ENCODE results near the gene TWIST1.

TWIST1 gene

DNA sequence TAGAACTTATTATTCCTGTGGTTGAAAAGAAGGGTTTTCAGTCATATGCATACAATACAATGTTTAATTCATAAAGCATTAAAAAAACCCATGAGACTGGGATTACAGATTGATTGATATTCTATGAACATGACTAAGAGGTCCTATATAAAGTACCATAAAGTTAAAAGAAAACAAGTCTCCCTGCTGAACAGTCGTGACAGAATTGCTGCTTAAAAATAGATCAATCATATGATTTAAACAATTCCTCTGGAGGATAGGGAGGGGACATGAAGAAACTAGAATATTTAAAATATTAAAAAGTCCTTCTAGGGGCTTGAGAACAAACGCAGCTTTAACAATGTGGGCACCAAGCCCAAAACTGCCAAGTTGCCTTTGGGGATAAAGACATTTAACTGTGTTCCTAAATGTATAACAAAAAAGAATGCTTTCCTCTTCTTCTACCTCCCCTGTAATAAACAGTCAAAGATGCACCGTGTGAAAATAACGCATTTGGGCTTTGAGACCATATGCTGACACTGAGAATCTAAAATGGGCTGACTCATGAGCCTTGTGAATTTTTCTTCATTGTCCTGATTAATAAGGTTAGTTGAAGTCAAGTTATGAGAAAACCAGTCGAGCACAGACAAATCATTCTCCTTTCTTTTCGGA, 25.8 kb downstream of the TWIST1 start:
- Histone ChIP-seq H3K36me3 (ENCODE audit: insufficient read depth, low read length) (no peaks in the 10 kb centered on the region), H3K27ac (ENCODE audit: low read depth, low read length, poor library complexity, severe bottlenecking) (no peak overlapping the region), H3K9ac (ENCODE audit: low read length) (no peak overlapping the region), H4K20me1 (ENCODE audit: insufficient read depth, low read length) (no peaks in the 10 kb centered on the region), H3K27me3 (ENCODE audit: insufficient read depth, low read length) (no peaks in the 10 kb centered on the region), H3K79me2 (ENCODE audit: insufficient read depth, low read length) (no peaks in the 10 kb centered on the region), H3K9me3 (ENCODE audit: low read length) (no peaks in the 10 kb centered on the region), H2AFZ (ENCODE audit: low read length) (no peak overlapping the region), H3F3A (ENCODE audit: insufficient read depth, low read length) (no peaks in the 10 kb centered on the region), H3K4me1 (ENCODE audit: insufficient read depth, low read length, severe bottlenecking) (no peaks in the 10 kb centered on the region), H3K9me2 (ENCODE audit: low read depth, low read length) (no peaks in the 10 kb centered on the region), H3K4me3 (ENCODE audit: low read depth, low read length, poor library complexity, severe bottlenecking) (no peak overlapping the region), H3K4me2 (ENCODE audit: low read length) (no peak overlapping the region)
- TF ChIP-seq EZH2 (IDR thresholded peaks at IDR 0.05; ENCODE audit: borderline replicate concordance, low read length) (no peak), CTCF (IDR thresholded peaks at IDR 0.05; ENCODE audit: low read length) (no peak)

DNA sequence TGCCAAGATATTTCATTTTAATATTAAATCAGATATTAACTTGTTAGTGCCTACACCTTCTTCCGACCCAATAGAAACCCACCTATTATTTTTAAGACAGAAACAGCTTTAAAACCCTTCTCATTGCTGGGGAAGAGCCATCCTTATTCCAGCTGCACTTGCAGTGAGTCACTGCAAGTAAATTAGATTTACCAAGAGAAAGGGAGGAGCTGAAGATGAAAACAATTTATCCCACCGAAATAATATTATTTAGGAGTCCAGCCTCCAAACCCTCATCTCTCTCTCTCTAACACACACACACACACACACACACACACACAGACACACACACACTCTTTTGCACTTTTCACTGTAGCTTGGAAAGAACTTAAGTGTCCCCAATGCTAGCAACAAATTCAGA, 26.9 kb downstream of the TWIST1 start:
- no peaks in the 10 kb centered on the region for H4K20me1 ChIP-seq (ENCODE audit: insufficient read depth, low read length)
- no peak overlapping the region for H2AFZ ChIP-seq (ENCODE audit: low read length)
- H3K9ac ChIP-seq (ENCODE audit: low read length) = no peak overlapping the region
- no peak overlapping the region for H3K4me2 ChIP-seq (ENCODE audit: low read length)
- no peaks in the 10 kb centered on the region for H3K27me3 ChIP-seq (ENCODE audit: insufficient read depth, low read length)
- H3K36me3 ChIP-seq (ENCODE audit: insufficient read depth, low read length) = no peaks in the 10 kb centered on the region
- H3K9me2 ChIP-seq (ENCODE audit: low read depth, low read length) = no peaks in the 10 kb centered on the region
- H3K4me1 ChIP-seq (ENCODE audit: insufficient read depth, low read length, severe bottlenecking) = no peaks in the 10 kb centered on the region
- no peaks in the 10 kb centered on the region for H3K9me3 ChIP-seq (ENCODE audit: low read length)
- H3K27ac ChIP-seq (ENCODE audit: low read depth, low read length, poor library complexity, severe bottlenecking) = no peak overlapping the region
- H3K79me2 ChIP-seq (ENCODE audit: insufficient read depth, low read length) = no peaks in the 10 kb centered on the region
- TF ChIP-seq CTCF (IDR thresholded peaks at IDR 0.05; ENCODE audit: low read length) (no peak), EZH2 (IDR thresholded peaks at IDR 0.05; ENCODE audit: borderline replicate concordance, low read length) (no peak)
- H3K4me3 ChIP-seq (ENCODE audit: low read depth, low read length, poor library complexity, severe bottlenecking) = no peak overlapping the region
- H3F3A ChIP-seq (ENCODE audit: insufficient read depth, low read length) = no peaks in the 10 kb centered on the region

DNA sequence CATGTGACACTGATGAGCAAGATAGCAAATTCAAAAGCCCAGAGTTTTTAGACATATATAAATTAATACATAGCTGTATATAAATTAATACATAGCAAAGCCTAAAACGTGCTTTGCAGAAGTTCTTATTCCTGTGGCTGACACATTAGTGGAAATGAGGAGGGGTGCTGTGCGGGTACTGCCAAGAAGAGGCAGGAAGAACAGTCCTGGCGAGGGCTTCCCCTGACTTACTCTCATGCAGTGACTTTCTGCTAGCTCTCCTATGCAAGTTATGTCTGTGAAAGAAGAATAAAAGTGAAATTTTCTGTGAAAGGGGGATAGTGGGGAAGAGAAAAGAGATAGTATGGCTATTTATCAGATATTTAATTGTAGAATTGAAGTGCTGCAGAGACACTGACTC, 27.6 kb downstream of the TWIST1 start:
- no peak overlapping the region for H3K27ac ChIP-seq (ENCODE audit: low read depth, low read length, poor library complexity, severe bottlenecking)
- no peak overlapping the region for H3K9ac ChIP-seq (ENCODE audit: low read length)
- no peaks in the 10 kb centered on the region for H4K20me1 ChIP-seq (ENCODE audit: insufficient read depth, low read length)
- no peaks in the 10 kb centered on the region for H3K4me1 ChIP-seq (ENCODE audit: insufficient read depth, low read length, severe bottlenecking)
- no peaks in the 10 kb centered on the region for H3K9me3 ChIP-seq (ENCODE audit: low read length)
- no peaks in the 10 kb centered on the region for H3K79me2 ChIP-seq (ENCODE audit: insufficient read depth, low read length)
- no peak overlapping the region for H3K4me3 ChIP-seq (ENCODE audit: low read depth, low read length, poor library complexity, severe bottlenecking)
- H3K36me3 ChIP-seq (ENCODE audit: insufficient read depth, low read length) = no peaks in the 10 kb centered on the region
- TF ChIP-seq EZH2 (IDR thresholded peaks at IDR 0.05; ENCODE audit: borderline replicate concordance, low read length) (no peak), CTCF (IDR thresholded peaks at IDR 0.05; ENCODE audit: low read length) (no peak)
- H3K9me2 ChIP-seq (ENCODE audit: low read depth, low read length) = no peaks in the 10 kb centered on the region
- H3K4me2 ChIP-seq (ENCODE audit: low read length) = no peak overlapping the region
- H3F3A ChIP-seq (ENCODE audit: insufficient read depth, low read length) = no peaks in the 10 kb centered on the region
- no peaks in the 10 kb centered on the region for H3K27me3 ChIP-seq (ENCODE audit: insufficient read depth, low read length)
- H2AFZ ChIP-seq (ENCODE audit: low read length) = no peak overlapping the region

Measured in OCI-LY1 (cell line).